GM12891 (cell line): ENCODE results near the gene ACSS3.

Source experiments
- PAX5 ChIP-seq: IDR thresholded peaks from 2 replicates; pipeline ENCODE4 v1.6.1; 2011; ENCODE audit warnings: low read length, moderate library complexity, mild to moderate bottlenecking; ENCODE audit not compliant: insufficient read depth, severe bottlenecking
- POLR2A ChIP-seq: IDR thresholded peaks from 2 replicates; pipeline ENCODE4 v1.6.1; 2011; ENCODE audit warnings: low read depth, low read length, control low read depth
- POLR2AphosphoS5 ChIP-seq: IDR thresholded peaks from 2 replicates; pipeline ENCODE4 v1.6.1; 2011; ENCODE audit warnings: low read depth, low read length, control low read depth
- POU2F2 ChIP-seq: IDR thresholded peaks from 2 replicates; pipeline ENCODE4 v1.6.1; 2011; ENCODE audit warnings: low read depth, mild to moderate bottlenecking, control low read depth, low read length, moderate library complexity
- SPI1 ChIP-seq: IDR thresholded peaks from 2 replicates; pipeline ENCODE4 v1.6.1; 2011; ENCODE audit warnings: low read depth, low read length, control low read depth
- TAF1 ChIP-seq: IDR thresholded peaks from 2 replicates; pipeline ENCODE4 v1.6.1; 2011; ENCODE audit warnings: low read depth, low read length, control low read depth

GRCh38 chr12:81245458-81245857 is 167.6 kb downstream of the ACSS3 start:
- no peak for TF ChIP-seq POLR2AphosphoS5
- no peak for TF ChIP-seq POLR2A
- no peak for TF ChIP-seq PAX5
- no peak for TF ChIP-seq TAF1
- TF ChIP-seq SPI1: no peak
- TF ChIP-seq POU2F2: no peak
